Ishikawa (cell line): ENCODE data around the gene MRM1.

Source experiments
- CEBPB ChIP-seq: IDR thresholded peaks from 2 replicates; pipeline ENCODE4 v1.6.1; 2012
- CREB1 ChIP-seq: IDR thresholded peaks from 2 replicates; pipeline ENCODE4 v1.6.1; 2012; ENCODE audit warnings: low read depth
- EGR1 ChIP-seq: IDR thresholded peaks from 2 replicates; pipeline ENCODE4 v1.6.1; 2012
- EP300 ChIP-seq: IDR thresholded peaks from 2 replicates; pipeline ENCODE4 v1.6.1; 2012; ENCODE audit warnings: borderline replicate concordance
- MAX ChIP-seq: IDR thresholded peaks from 2 replicates; pipeline ENCODE4 v1.6.1; 2012
- RAD21 ChIP-seq: IDR thresholded peaks from 2 replicates; pipeline ENCODE4 v1.6.1; 2012; ENCODE audit warnings: low read depth
- REST ChIP-seq: IDR thresholded peaks from 2 replicates; pipeline ENCODE4 v1.6.1; 2012; ENCODE audit warnings: low read depth, mild to moderate bottlenecking
- TAF1 ChIP-seq: IDR thresholded peaks from 2 replicates; pipeline ENCODE4 v1.6.1; 2012; ENCODE audit warnings: low read depth, mild to moderate bottlenecking
- TCF12 ChIP-seq: IDR thresholded peaks from 2 replicates; pipeline ENCODE4 v1.6.1; 2012; ENCODE audit warnings: low read depth
- TEAD4 ChIP-seq: IDR thresholded peaks from 2 replicates; pipeline ENCODE4 v1.6.1; 2012
- YY1 ChIP-seq: IDR thresholded peaks from 2 replicates; pipeline ENCODE4 v1.6.1; 2012; ENCODE audit warnings: low read depth

DNA sequence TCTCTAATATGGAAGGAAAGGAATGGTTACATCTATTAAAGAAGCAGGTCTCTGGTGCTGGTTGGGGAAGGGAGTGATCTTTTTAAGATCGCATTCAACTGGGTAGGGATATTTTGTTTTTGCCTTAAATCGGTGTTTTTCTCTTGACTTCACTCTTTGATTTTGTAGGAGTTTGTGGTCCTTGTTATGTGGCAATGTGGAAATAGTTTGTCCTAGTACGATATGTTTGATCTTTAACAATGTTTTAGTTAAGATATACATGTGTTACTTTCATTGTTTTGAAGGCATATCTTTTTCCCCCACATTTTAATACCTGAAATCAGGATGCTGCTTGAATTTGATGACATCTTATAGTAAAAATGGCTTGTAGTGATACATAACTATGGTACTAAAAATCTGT is 47.9 kb upstream of the MRM1 start:
- TF ChIP-seq MAX (no peak), TEAD4 (no peak), TAF1 (no peak), YY1 (no peak), REST (no peak), EP300 (no peak), CREB1 (no peak), EGR1 (no peak), CEBPB (no peak), TCF12 (no peak), RAD21 (no peak)
